ENCODE measurements around the gene TRIM28.

GRCh38 chr19:58575183-58576041 is 31.5 kb downstream of the TRIM28 start:
- TF ChIP-seq CTCF (IDR thresholded peaks at IDR 0.05; ENCODE audit: poor library complexity, severe bottlenecking) (peak; percentile 40), EZH2 (IDR thresholded peaks at IDR 0.05; ENCODE audit: borderline replicate concordance, insufficient read depth, low read length, poor library complexity, severe bottlenecking) (no peak), TAF1 (IDR thresholded peaks at IDR 0.05; ENCODE audit: low read depth) (no peak), POLR2AphosphoS5 (IDR thresholded peaks at IDR 0.05) (peak; percentile 77), SMC3 (conservative IDR thresholded peaks at IDR 0.05; ENCODE audit: poor library complexity) (no peak), REST (IDR thresholded peaks at IDR 0.05; ENCODE audit: borderline replicate concordance) (peak; percentile 75)
